Progenitor cell of endocrine pancreas (in vitro differentiated cells): ENCODE measurements around the gene SEMA3G. TPM values are rescaled to one million over a fixed set of nuclear protein-coding genes. Genes with fewer than 3 reads are reported as not detected.

ENCODE experiments used
- DNase-seq: peaks from one replicate; pipeline ENCODE4 v3.0.0; 2021; ENCODE audit warnings: low spot score; ENCODE audit not compliant: unreplicated experiment
- H3K27ac Mint-ChIP-seq: 2 replicates; pipeline ENCODE4 v1.8.0; 2021; ENCODE audit warnings: mild to moderate bottlenecking, moderate library complexity, mixed read lengths
- H3K27me3 Mint-ChIP-seq: 2 replicates; pipeline ENCODE4 v1.8.0; 2021; ENCODE audit warnings: mixed read lengths
- H3K36me3 Mint-ChIP-seq: 2 replicates; pipeline ENCODE4 v1.8.0; 2022; ENCODE audit warnings: mixed read lengths; ENCODE audit not compliant: insufficient read depth
- H3K4me1 Mint-ChIP-seq: 2 replicates; pipeline ENCODE4 v1.8.0; 2021; ENCODE audit warnings: low read depth, mixed read lengths
- H3K4me3 Mint-ChIP-seq: 2 replicates; pipeline ENCODE4 v1.8.0; 2021; ENCODE audit warnings: low read depth, mild to moderate bottlenecking, moderate library complexity, mixed read lengths
- H3K9me3 Mint-ChIP-seq: 2 replicates; pipeline ENCODE4 v1.8.0; 2021; ENCODE audit warnings: low read depth, mixed read lengths
- CTCF ChIP-seq: fragments of 200-600 bp; sonication (generic); IDR thresholded peaks from one replicate; pipeline ENCODE4 v1.5.0; 2021; ENCODE audit warnings: antibody characterized with exemption, mild to moderate bottlenecking; ENCODE audit not compliant: unreplicated experiment
- total RNA-seq: library from RNA; stranded (reverse); gene quantifications from 2 replicates; pipeline ENCODE4 v1.2.1, GENCODE V29; 2021

Gene SEMA3G
- total RNA-seq, 1 donor from 2014 or later: 0.79 TPM

GRCh38 chr3:52487050-52487787, 42.3 kb upstream of the SEMA3G start:
- H3K4me1 Mint-ChIP-seq: peaks cover 6% of the 10 kb centered on the region
- no peak for DNase-seq
- H3K27ac Mint-ChIP-seq: peak overlapping the region; percentile 27

GRCh38 chr3:52484680-52485461, 40.0 kb upstream of the SEMA3G start:
- H3K4me3 Mint-ChIP-seq: no peak overlapping the region
- no peaks in the 10 kb centered on the region for H3K9me3 Mint-ChIP-seq
- H3K36me3 Mint-ChIP-seq: peaks cover 17% of the 10 kb centered on the region
- H3K4me1 Mint-ChIP-seq: peaks cover 6% of the 10 kb centered on the region
- no peaks in the 10 kb centered on the region for H3K27me3 Mint-ChIP-seq
- DNase-seq: no peak
- no peak overlapping the region for H3K27ac Mint-ChIP-seq
- no peak for TF ChIP-seq CTCF

More at GRCh38 chr3:52487050-52487787, 42.3 kb upstream of the SEMA3G start:
- TF ChIP-seq CTCF: no peak
- no peaks in the 10 kb centered on the region for H3K27me3 Mint-ChIP-seq
- H3K9me3 Mint-ChIP-seq: no peaks in the 10 kb centered on the region
- no peak overlapping the region for H3K4me3 Mint-ChIP-seq
- peaks cover 12% of the 10 kb centered on the region for H3K36me3 Mint-ChIP-seq

- peaks cover 18% of the 10 kb centered on the region for H3K36me3 Mint-ChIP-seq
- H3K9me3 Mint-ChIP-seq: no peaks in the 10 kb centered on the region
- no peak overlapping the region for H3K4me3 Mint-ChIP-seq
- H3K4me1 Mint-ChIP-seq: peaks cover 6% of the 10 kb centered on the region
- H3K27me3 Mint-ChIP-seq: no peaks in the 10 kb centered on the region
- H3K27ac Mint-ChIP-seq: peak overlapping the region; percentile 87
- no peak for TF ChIP-seq CTCF
- DNase-seq: no peak
Measured at GRCh38 chr3:52483577-52484381, 38.9 kb upstream of the SEMA3G start.

GRCh38 chr3:52483081-52483480, 38.2 kb upstream of the SEMA3G start:
- H3K36me3 Mint-ChIP-seq: peaks cover 18% of the 10 kb centered on the region
- no peak for DNase-seq
- peaks cover 6% of the 10 kb centered on the region for H3K4me1 Mint-ChIP-seq
- no peaks in the 10 kb centered on the region for H3K27me3 Mint-ChIP-seq
- H3K4me3 Mint-ChIP-seq: no peak overlapping the region
- no peaks in the 10 kb centered on the region for H3K9me3 Mint-ChIP-seq
- TF ChIP-seq CTCF: no peak
- peak overlapping the region; percentile 87 for H3K27ac Mint-ChIP-seq
